Tracheal epithelial cell (primary cell): ENCODE measurements around the gene SOX12. TPM values are rescaled to one million over a fixed set of nuclear protein-coding genes. Genes with fewer than 3 reads are reported as not detected.

Experiments used
- total RNA-seq: library from RNA; depleted of rRNA; stranded (reverse); fragments of >200 nt; gene quantifications from 2 replicates; pipeline ENCODE4 v1.2.1, GENCODE V29; 2014

SOX12 gene
- 0.96 and 1.9 TPM in 2 replicates for total RNA-seq

DNA sequence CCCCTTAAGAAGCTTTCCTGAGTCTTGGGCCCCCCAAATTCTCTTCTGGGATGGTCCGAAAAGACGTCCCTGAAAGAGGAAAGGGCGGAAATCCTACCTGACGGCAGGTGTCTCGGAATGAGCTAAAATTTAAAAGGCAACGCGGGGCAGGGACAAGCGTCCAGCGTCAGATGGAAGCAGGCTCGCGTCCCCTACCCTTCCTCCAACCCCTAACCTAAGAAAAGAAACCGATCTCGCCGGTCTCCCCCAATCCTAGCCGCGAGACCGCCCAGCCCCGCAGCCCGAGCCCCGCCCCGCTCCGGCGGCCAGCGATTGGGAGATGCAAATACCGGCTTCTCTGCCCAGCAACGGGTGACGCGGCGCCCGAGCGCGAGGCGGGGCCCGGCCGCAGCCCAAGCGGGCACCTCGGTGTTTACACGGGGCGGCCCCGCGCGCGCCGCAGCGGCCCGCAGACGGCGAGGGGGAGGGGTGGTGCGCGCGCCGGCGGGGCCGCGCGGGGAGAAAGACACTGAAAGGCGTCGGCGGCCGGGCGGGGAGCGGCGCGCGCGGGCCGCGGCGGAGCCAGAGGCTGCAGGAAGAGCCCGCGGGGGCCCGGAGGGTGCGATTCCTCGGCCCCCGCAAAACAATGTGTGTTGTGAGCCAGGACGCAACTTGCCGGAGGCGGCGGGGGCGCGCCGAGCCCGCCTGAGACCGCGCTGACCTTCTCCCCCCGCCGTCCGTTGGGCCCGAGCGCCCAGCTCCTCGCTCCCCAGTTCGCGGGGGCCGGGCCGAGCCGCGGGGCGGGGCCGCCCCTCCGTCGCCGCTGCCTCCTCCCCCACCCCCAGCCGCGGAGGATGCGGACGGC is at the start of gene SOX12:
Gene SOX12 (plus strand): TSS at position 508 of the 844 bp plus-strand sequence. CDS start 373 bp downstream, outside the sequence.

GRCh38 chr20:290084-290831 is 35.1 kb upstream of the SOX12 start, which contains the start of gene C20orf96:
C20orf96 (minus strand) TSS chr20:290750; CDS start chr20:290610, 140 bp downstream.

GRCh38 chr20:297098-297924 is 28.0 kb upstream of the SOX12 start, which contains the start of gene ZCCHC3:
ZCCHC3 (plus strand) TSS chr20:297570; CDS start chr20:297587, 17 bp downstream.

GRCh38 chr20:346640-347316 is 21.4 kb downstream of the SOX12 start, which contains the start of gene NRSN2:
NRSN2 (plus strand) TSS chr20:347111; CDS start chr20:349644, 2,533 bp downstream.

Other genes starting within 250 kb of the SOX12 start
- not detected in 2 replicates for gene DEFB125, start 237.9 kb upstream of the SOX12 start, total RNA-seq
- gene DEFB126, start 183.0 kb upstream of the SOX12 start, total RNA-seq: not detected in 2 replicates
- gene DEFB127, start 168.1 kb upstream of the SOX12 start, total RNA-seq: not detected in 2 replicates
- gene DEFB128, start 135.8 kb upstream of the SOX12 start, total RNA-seq: not detected in 2 replicates
- gene DEFB129, start 98.3 kb upstream of the SOX12 start, total RNA-seq: not detected in 2 replicates
- gene DEFB132, start 67.8 kb upstream of the SOX12 start, total RNA-seq: not detected in 2 replicates
- 0.48 and 0.85 TPM in 2 replicates for gene C20orf96, start 34.8 kb upstream of the SOX12 start, total RNA-seq
- 6.6 and 7.5 TPM in 2 replicates for gene ZCCHC3, start 28.0 kb upstream of the SOX12 start, total RNA-seq
- gene NRSN2, start 21.6 kb downstream of the SOX12 start, total RNA-seq: 8.1 and 17.6 TPM in 2 replicates
- gene TRIB3, start 55.2 kb downstream of the SOX12 start, total RNA-seq: 392 and 581 TPM in 2 replicates
- gene RBCK1, start 82.7 kb downstream of the SOX12 start, total RNA-seq: 235 and 274 TPM in 2 replicates
- gene TBC1D20, start 137.0 kb downstream of the SOX12 start, total RNA-seq: 31.5 and 36.1 TPM in 2 replicates
- 148 and 233 TPM in 2 replicates for gene CSNK2A1, start 218.2 kb downstream of the SOX12 start, total RNA-seq